ENCODE results near the gene MXD1.
"Not testable (repeated sequence)": the region's sequence is repeated elsewhere in the genome, so short reads cannot be mapped to it uniquely, and the experiment has no call there.

MXD1 gene

GRCh38 chr2:69933839-69934613 lies 19.1 kb downstream of the MXD1 start:
- DNase-seq (ENCODE audit: low read depth), result no peak

GRCh38 chr2:69934614-69934908 lies 19.7 kb downstream of the MXD1 start:
- DNase-seq (ENCODE audit: low read depth), result no peak

- no peak for DNase-seq (ENCODE audit: low read depth)
Observed at GRCh38 chr2:69935011-69935410, 20.1 kb downstream of the MXD1 start.

GRCh38 chr2:69936906-69937305 lies 22.0 kb downstream of the MXD1 start:
- no peak for DNase-seq (ENCODE audit: low read depth)

DNA sequence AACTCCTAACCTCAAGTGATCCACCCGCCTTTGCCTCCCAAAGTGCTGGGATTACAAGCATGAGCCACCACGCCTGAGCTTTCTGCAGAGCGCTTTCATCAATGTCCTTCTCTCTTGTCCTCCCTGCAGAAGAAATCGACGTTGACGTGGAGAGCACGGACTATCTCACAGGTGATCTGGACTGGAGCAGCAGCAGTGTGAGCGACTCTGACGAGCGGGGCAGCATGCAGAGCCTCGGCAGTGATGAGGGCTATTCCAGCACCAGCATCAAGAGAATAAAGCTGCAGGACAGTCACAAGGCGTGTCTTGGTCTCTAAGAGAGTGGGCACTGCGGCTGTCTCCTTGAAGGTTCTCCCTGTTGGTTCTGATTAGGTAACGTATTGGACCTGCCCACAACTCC lies 23.1 kb downstream of the MXD1 start:
- DNase-seq (ENCODE audit: low read depth), result no peak

GRCh38 chr2:69939722-69940121 lies 24.8 kb downstream of the MXD1 start:
- no peak for DNase-seq (ENCODE audit: low read depth)

DNA sequence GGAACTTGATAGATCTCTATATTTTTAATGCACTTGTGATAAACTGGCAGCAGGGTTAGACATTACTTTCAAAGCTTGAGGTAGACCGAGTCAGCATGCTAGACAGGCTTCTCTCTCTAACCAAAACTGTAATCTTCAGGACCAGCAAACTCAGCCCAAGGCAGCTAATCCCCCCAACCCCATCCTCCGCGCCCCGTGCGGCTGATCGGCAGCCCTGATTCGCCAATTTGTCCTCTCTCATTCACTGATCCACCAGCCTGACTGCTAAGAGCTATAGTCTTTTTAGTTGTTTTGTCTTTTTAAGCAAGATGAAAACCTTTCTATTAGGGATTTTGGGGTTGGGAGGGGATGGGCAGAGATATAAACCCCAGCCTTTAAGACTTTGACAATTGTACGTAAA lies 25.8 kb downstream of the MXD1 start:
- no peak for DNase-seq (ENCODE audit: low read depth)

DNA sequence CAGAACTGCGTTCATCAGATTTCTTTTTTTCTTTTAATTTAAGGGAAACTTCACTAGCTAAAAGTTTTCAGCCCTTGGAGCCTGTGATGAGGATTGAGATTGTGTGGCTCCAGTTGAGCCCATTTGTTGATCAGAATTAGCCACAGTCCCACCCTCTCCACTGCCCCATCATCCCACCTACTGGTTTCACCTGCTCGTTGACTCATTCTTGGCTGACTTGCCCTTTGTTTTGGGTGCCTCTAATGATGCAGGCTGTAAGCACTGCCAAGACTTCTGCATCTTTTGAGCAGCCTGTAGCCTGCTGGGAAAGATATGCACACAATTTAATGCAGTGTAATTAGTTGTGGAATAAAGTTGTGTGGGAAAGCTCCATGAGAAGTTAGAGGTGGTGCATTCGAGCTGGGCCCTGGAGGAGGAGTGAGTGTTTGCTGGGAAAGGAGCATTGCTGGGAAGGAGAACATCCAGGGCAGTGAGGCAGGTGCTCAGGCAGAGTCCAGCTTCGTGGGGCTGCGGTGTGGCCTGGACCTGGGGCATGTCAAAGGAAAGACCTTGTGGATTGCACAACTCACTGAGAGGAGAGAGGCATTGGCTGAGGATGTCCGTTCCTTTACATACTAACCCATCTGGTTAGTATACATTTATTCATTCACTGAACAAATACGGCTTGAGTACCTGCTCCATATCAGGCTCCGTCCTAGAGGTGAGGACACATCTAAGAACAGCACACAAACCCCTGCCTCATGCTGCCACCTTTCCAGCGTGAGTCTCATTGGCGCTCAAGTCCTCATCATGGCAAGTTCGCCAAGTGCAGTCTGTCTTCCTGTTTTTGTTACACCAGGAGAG lies 28.3 kb downstream of the MXD1 start:
- no peak for DNase-seq (ENCODE audit: low read depth)

DNA sequence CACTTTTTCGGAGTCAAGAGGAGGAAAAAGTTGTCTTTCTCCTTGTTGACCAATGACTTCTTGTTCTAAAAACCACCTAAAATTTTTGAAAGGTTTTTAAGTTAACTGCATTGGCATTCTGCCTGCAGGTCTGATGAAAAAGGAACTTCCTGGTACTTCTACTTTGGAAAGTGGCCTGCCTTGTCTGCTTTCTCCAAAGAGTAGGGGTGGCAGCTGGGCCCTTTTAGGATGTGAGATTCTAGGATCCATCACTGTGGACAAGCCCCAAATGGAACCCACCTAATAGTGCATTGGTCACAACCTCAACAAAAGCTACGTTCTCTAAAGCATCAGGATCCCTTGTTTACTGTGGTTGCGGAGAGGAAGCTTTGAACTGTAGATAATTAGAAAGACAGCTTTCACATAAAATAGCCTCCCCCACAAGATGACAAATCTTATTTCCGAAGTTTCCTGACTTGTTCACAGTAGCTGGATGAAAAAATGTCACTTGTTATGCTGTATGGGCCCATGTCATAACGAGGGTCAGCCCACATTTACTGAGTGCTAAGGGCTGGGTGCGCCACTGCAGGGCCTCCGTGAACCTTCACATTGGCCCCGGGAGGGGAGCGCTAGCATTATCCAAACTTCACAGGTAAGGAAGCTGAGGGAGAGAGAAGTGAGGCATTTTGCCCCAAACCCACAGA lies 29.1 kb downstream of the MXD1 start:
- DNase-seq (ENCODE audit: low read depth), result no peak

- DNase-seq (ENCODE audit: low read depth), result no peak
Observed at GRCh38 chr2:69944756-69945155, 29.8 kb downstream of the MXD1 start.

GRCh38 chr2:69945441-69945840 lies 30.5 kb downstream of the MXD1 start:
- DNase-seq (ENCODE audit: low read depth), result no peak

- DNase-seq (ENCODE audit: low read depth), result no peak
Observed at GRCh38 chr2:69945941-69946340, 31.0 kb downstream of the MXD1 start.

DNA sequence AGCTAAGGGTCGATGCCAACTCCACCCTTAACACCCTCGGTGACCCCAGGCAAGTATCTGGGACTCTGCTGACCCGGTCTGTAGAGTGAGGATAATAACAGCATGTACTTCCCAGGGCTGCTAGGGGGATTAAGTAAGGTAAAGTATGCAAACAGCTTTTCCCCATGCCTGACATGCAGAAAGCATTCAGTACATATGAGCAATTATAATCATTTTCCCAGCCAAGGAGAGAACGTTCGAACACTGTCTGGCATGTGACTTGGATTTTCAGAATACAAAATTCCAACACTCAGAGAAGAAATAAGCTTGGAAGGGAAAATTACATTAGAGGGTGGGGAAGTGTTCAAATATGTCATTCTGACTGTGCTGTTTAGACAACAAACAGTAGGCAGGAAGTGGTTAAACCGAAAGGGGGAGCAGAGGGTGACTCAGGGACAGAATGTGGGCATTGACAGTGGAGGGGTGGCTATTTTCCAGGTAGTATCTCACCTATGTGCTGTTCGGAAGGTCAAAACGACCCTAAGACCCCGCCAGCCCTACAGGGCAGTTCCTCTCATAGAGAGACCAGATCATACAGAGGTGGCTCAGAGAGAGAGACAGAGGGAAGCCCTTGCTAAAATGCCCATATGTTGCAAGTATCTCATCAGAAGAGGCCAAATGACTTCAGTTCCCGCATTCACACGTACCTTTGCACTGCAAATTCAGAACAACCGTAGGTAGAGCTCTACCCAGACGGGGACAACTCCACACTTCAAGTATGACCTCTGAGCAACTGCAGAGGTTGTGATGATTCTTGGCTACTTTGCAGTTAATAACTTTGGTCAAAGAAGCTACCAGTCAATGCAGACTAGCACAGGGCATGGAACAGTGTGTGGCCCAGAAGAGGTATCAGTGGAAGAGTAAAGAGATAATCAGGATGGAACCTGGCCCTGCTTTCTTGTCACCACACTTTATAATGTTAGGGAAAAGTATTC lies 31.7 kb downstream of the MXD1 start:
- DNase-seq (ENCODE audit: low read depth), result no peak

DNA sequence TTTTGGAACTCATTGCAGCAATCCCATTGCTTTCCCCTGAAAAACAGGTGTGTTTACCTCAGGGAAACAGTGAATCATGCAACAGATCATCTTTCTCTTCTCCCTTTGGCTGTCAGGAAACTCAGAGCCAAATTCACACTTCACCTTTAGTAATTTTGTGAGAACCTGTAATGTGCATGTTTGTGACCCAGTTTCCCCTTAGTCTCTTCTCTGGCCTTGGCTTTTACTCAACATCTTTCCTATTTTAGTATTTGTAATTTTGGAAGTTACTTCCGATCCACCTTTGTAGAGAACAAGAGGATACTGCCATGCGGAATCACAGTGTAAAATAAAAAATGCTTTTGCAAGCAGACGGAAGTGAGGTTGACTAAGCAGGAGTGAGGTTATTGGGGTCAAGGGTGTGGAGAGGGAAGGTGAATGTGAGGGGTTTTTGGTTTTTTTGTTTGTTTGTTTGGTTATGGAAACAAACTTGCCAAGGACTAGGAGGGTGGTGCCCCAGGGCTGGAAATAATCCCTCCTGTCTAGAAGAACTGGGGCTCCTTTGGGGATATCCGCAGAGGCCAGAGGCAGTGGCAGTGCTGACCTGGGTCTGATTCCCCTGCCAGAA lies 32.5 kb downstream of the MXD1 start:
- DNase-seq (ENCODE audit: low read depth), result no peak

- DNase-seq (ENCODE audit: low read depth), result no peak
Observed at GRCh38 chr2:69948032-69948962, 33.4 kb downstream of the MXD1 start.

DNA sequence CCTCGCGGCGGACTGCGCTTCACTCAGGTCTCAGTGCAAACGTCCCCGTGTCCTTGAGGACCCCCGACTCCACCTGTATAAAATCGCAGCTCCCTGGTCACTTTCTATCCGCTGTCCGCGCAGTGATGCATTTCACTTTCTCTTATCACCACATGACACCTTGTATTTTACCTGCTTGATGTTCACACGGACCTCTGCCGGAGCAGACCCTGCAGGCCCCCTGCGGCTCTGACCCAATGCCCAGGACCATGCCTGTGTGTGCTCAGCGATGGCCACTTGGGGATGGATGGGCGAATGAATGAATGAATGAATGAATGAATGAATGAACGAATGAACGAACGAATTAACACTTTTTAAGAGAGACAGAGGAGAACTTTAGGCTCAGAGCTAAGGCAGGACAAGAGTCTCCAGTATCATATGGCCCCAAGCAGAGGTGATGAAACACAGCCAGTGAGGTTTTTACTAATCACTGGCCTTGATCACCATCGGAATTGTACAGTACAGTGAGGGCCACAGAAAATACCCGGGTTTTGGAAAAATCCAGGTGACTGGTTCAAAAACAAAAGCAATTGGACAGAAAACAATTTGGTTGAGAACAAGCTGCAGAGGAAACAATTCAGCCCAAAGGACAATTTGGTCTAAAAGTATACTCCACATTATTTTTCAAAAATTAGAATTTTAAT lies 34.2 kb downstream of the MXD1 start:
- DNase-seq (ENCODE audit: low read depth), result no peak

GRCh38 chr2:69950241-69950640 lies 35.3 kb downstream of the MXD1 start:
- DNase-seq (ENCODE audit: low read depth), result no peak

GRCh38 chr2:69950671-69951070 lies 35.8 kb downstream of the MXD1 start:
- DNase-seq (ENCODE audit: low read depth), result not testable (repeated sequence)

DNA sequence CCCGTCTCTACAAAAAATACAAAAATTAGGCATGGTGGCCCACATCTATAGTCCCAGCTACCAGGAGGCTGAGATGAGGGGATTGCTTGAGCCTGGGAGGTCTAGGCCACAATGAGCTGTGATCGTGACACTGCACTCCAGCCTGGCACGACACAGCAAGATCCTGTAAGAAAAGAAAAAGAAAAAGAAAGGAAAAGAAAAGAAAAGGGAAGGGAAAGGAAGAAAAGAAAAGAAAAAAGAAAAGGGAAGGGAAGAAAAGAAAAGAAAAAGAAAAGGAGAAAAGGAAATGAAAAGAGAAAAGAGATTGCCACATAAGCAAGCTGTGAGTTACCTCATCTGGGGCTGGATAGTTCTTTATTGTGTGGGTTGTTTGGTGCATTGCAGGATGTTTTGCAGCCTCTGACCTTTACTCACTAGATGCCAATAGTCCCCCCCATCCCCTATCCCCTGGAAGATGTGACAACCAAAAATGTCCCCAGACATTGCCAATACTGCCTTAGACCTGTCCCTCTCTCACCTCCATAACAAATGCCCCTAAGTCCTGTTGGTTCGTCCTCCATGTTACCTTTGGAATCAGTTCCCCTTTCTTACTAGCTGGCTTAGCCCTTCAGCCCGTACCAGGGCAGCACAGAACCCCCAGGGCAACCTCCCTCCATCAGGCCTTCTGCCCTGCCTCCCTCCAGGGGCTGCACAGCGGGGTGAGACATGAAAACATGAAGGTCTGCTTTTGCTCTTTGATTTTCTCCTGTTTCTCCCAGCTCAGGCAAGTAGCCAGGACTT lies 37.6 kb downstream of the MXD1 start:
- DNase-seq (ENCODE audit: low read depth), result no peak
